GM12864 (cell line): ENCODE measurements around the gene WFDC6.
"Not testable (repeated sequence)": the region's sequence is repeated elsewhere in the genome, so short reads cannot be mapped to it uniquely, and the experiment has no call there.

Source experiments
- DNase-seq: peaks from one replicate; pipeline ENCODE4 v3.0.0-alpha.2; 2011; ENCODE audit warnings: low read depth
- H3K4me3 ChIP-seq: 2 replicates; pipeline ENCODE4 v1.5.1; 2011; ENCODE audit warnings: mild to moderate bottlenecking, low read depth, low read length, control low read depth
- CTCF ChIP-seq: IDR thresholded peaks from 2 replicates; pipeline ENCODE4 v1.5.1; 2011; ENCODE audit warnings: low read depth, mild to moderate bottlenecking, moderate library complexity, low read length, control low read depth, inconsistent platforms; ENCODE audit errors: missing control alignments

Gene WFDC6

GRCh38 chr20:45539382-45539781 lies at the start of gene WFDC6:
Gene WFDC6, minus strand, starts transcription at chr20:45539482. Its CDS starts 75 bp downstream, at chr20:45539407.
- no peak for DNase-seq
- no peak for TF ChIP-seq CTCF
- no peak within 1 kb of the TSS for H3K4me3 ChIP-seq

GRCh38 chr20:45588800-45589199 lies 49.5 kb upstream of the WFDC6 start:
- DNase-seq, result no peak
- H3K4me3 ChIP-seq, result no peak overlapping the region
- no peak for TF ChIP-seq CTCF

- not testable (repeated sequence) for H3K4me3 ChIP-seq, DNase-seq
These were observed 46.7 kb upstream of the WFDC6 start for GRCh38 chr20:45585986-45586385.

- not testable (repeated sequence) for DNase-seq, H3K4me3 ChIP-seq
These were observed 45.0 kb upstream of the WFDC6 start for GRCh38 chr20:45584294-45584693.

- no peak for DNase-seq
- H3K4me3 ChIP-seq, result no peak overlapping the region
- no peak for TF ChIP-seq CTCF
These were observed 44.2 kb upstream of the WFDC6 start for GRCh38 chr20:45583502-45583901.

GRCh38 chr20:45581702-45582101 lies 42.4 kb upstream of the WFDC6 start:
- no peak overlapping the region for H3K4me3 ChIP-seq
- DNase-seq, result no peak
- TF ChIP-seq CTCF, result no peak

- H3K4me3 ChIP-seq, result no peak within 1 kb of the TSS
- no peak for DNase-seq
- no peak for TF ChIP-seq CTCF
These were observed 39.9 kb upstream of the WFDC6 start, which contains the start of gene WFDC8 for GRCh38 chr20:45579184-45579583. Gene WFDC8, minus strand, starts transcription at chr20:45579284. Its CDS starts 37 bp downstream, at chr20:45579247.

GRCh38 chr20:45578231-45578630 lies 38.9 kb upstream of the WFDC6 start:
- DNase-seq, result no peak
- no peak overlapping the region for H3K4me3 ChIP-seq
- no peak for TF ChIP-seq CTCF
